IMR-90 (cell line): ENCODE data around the gene PPM1H. TPM values are rescaled to one million over a fixed set of nuclear protein-coding genes. Genes with fewer than 3 reads are reported as not detected.

Experiments
- ATAC-seq: fragments of 200-7000 bp; cut with Tn5 transposase; 2 replicates; pipeline ENCODE4 v1.9.1; 2020; ENCODE audit warnings: low read depth, mild to moderate bottlenecking, moderate library complexity
- BruUV-seq: library from RNA; stranded (reverse); fragments of 400-500 nt; replicated peaks from 2 replicates; lab custom pipeline; 2021; lab: Mats Ljungman, UMichigan
- CTCF ChIA-PET: fragments of 300-600 bp; formaldehyde crosslinking; extraction: SDS; loops from one replicate; lab custom pipeline; 2021; ENCODE audit warnings: antibody characterized with exemption; lab: Yijun Ruan, JAX
- POLR2A ChIA-PET: fragments of 300-600 bp; sonication (Branson Sonifier 250); formaldehyde crosslinking; loops from one replicate; lab custom pipeline; 2022; ENCODE audit warnings: antibody characterized with exemption; ENCODE audit not compliant: unreplicated experiment; lab: Charles Lee
- DNase-seq: peaks from one replicate; pipeline ENCODE4 v3.0.0; 2013
- H2AFZ ChIP-seq: replicated peaks from 2 replicates; pipeline ENCODE3; 2013; ENCODE audit warnings: low read length, mild to moderate bottlenecking; ENCODE audit not compliant: poor library complexity
- H2AK5ac ChIP-seq: 2 replicates; pipeline ENCODE4 v1.6.1; 2013; ENCODE audit warnings: low read depth, low read length, inconsistent platforms
- H2AK9ac ChIP-seq: replicated peaks from 2 replicates; pipeline ENCODE3; 2013; ENCODE audit warnings: mild to moderate bottlenecking, low read depth, low read length, moderate library complexity; ENCODE audit not compliant: poor library complexity
- H2BK120ac ChIP-seq: 2 replicates; pipeline ENCODE4 v1.6.1; 2013; ENCODE audit warnings: low read depth, low read length, inconsistent platforms
- H2BK15ac ChIP-seq: 3 replicates; pipeline ENCODE4 v1.6.1; 2013; ENCODE audit warnings: low read depth, low read length, inconsistent platforms
- H2BK20ac ChIP-seq: 2 replicates; pipeline ENCODE4 v1.6.1; 2013; ENCODE audit warnings: low read depth, mild to moderate bottlenecking, inconsistent platforms, low read length, moderate library complexity
- H2BK5ac ChIP-seq: 2 replicates; pipeline ENCODE4 v1.6.1; 2013; ENCODE audit warnings: mild to moderate bottlenecking, low read depth, low read length, inconsistent platforms; ENCODE audit not compliant: poor library complexity, severe bottlenecking
- H3K14ac ChIP-seq: replicated peaks from 2 replicates; pipeline ENCODE4 v1.6.1; 2013; ENCODE audit warnings: low read depth, low read length, inconsistent platforms
- H3K18ac ChIP-seq: 2 replicates; pipeline ENCODE4 v1.6.1; 2013; ENCODE audit warnings: low read depth, low read length, control low read depth
- H3K23ac ChIP-seq: 2 replicates; pipeline ENCODE4 v1.6.1; 2013; ENCODE audit warnings: low read depth, low read length, inconsistent platforms
- H3K27ac ChIP-seq: 2 replicates; pipeline ENCODE4 v1.5.1; 2013; ENCODE audit warnings: mild to moderate bottlenecking, control low read depth, low read length; ENCODE audit not compliant: insufficient read depth
- H3K27me3 ChIP-seq: 2 replicates; pipeline ENCODE4 v1.6.1; 2013; ENCODE audit warnings: low read length; ENCODE audit not compliant: control insufficient read depth, insufficient read depth
- H3K36me3 ChIP-seq: 2 replicates; pipeline ENCODE4 v1.6.1; 2013; ENCODE audit warnings: low read length, mixed read lengths; ENCODE audit not compliant: control insufficient read depth, insufficient read depth
- H3K4ac ChIP-seq: 2 replicates; pipeline ENCODE4 v1.6.1; 2013; ENCODE audit warnings: low read depth, low read length, inconsistent platforms
- H3K4me1 ChIP-seq: 2 replicates; pipeline ENCODE4 v1.6.1; 2013; ENCODE audit warnings: low read length, mixed read lengths; ENCODE audit not compliant: control insufficient read depth, insufficient read depth
- H3K4me2 ChIP-seq: 2 replicates; pipeline ENCODE4 v1.6.1; 2013; ENCODE audit warnings: low read depth, mild to moderate bottlenecking, control low read depth, low read length, moderate library complexity
- H3K4me3 ChIP-seq: 2 replicates; pipeline ENCODE4 v1.5.1; 2013; ENCODE audit warnings: low read depth, mild to moderate bottlenecking, control low read depth, low read length, moderate library complexity; ENCODE audit not compliant: insufficient read depth
- H3K56ac ChIP-seq: 2 replicates; pipeline ENCODE4 v1.6.1; 2013; ENCODE audit warnings: low read length, inconsistent platforms; ENCODE audit not compliant: insufficient read depth; ENCODE audit errors: extremely low read depth
- H3K79me1 ChIP-seq, 2 experiments: 2 replicates each; pipeline ENCODE4 v1.6.1; 2013; ENCODE audit warnings: low read length in 2 of 2, inconsistent platforms in 1 of 2, low read depth in 1 of 2
- H3K9ac ChIP-seq: 2 replicates; pipeline ENCODE4 v1.6.1; 2013; ENCODE audit warnings: low read depth, low read length, control low read depth
- H3K9me1 ChIP-seq: 2 replicates; pipeline ENCODE4 v1.6.1; 2013; ENCODE audit warnings: low read length, inconsistent platforms; ENCODE audit not compliant: insufficient read depth
- H3K9me3 ChIP-seq: 2 replicates; pipeline ENCODE4 v1.6.1; 2013; ENCODE audit warnings: low read length; ENCODE audit not compliant: control insufficient read depth, insufficient read depth
- H4K20me1 ChIP-seq: 2 replicates; pipeline ENCODE4 v1.6.1; 2013; ENCODE audit warnings: low read length, inconsistent platforms; ENCODE audit not compliant: insufficient read depth
- H4K5ac ChIP-seq: 2 replicates; pipeline ENCODE4 v1.6.1; 2013; ENCODE audit warnings: mild to moderate bottlenecking, low read depth, low read length, control low read depth
- H4K8ac ChIP-seq, 2 experiments: 2 replicates each; pipeline ENCODE4 v1.6.1; 2013; ENCODE audit warnings: low read depth in 2 of 2, low read length in 2 of 2, control low read depth in 1 of 2, inconsistent platforms in 1 of 2
- H4K91ac ChIP-seq: 2 replicates; pipeline ENCODE4 v1.6.1; 2013; ENCODE audit warnings: low read depth, low read length, inconsistent platforms; ENCODE audit not compliant: insufficient read depth
- BHLHE40 ChIP-seq: fragments of 150-350 bp; IDR thresholded peaks from 2 replicates; pipeline ENCODE4 v1.6.1; 2016; ENCODE audit warnings: mild to moderate bottlenecking, low read depth, low read length
- MAFK ChIP-seq: IDR thresholded peaks from 2 replicates; pipeline ENCODE4 v1.6.1; 2012; ENCODE audit warnings: low read depth, low read length, improper control_type of control experiment
- MAZ ChIP-seq: IDR thresholded peaks from 2 replicates; pipeline ENCODE4 v1.6.1; 2012; ENCODE audit warnings: low read depth, mild to moderate bottlenecking, low read length, improper control_type of control experiment, moderate library complexity, borderline replicate concordance
- MXI1 ChIP-seq: IDR thresholded peaks from 2 replicates; pipeline ENCODE4 v1.6.1; 2012; ENCODE audit warnings: low read depth, mild to moderate bottlenecking, low read length, moderate library complexity, borderline replicate concordance
- RAD21 ChIP-seq: IDR thresholded peaks from 2 replicates; pipeline ENCODE4 v1.6.1; 2012; ENCODE audit warnings: low read length, improper control_type of control experiment
- RCOR1 ChIP-seq: IDR thresholded peaks from 2 replicates; pipeline ENCODE4 v1.6.1; 2012; ENCODE audit warnings: mild to moderate bottlenecking, low read length, improper control_type of control experiment; ENCODE audit not compliant: insufficient replicate concordance
- RFX5 ChIP-seq: IDR thresholded peaks from 2 replicates; pipeline ENCODE4 v1.8.0; 2012; ENCODE audit warnings: low read depth, mild to moderate bottlenecking, low read length, moderate library complexity
- SMC3 ChIP-seq: fragments of 150-350 bp; IDR thresholded peaks from 2 replicates; pipeline ENCODE4 v1.6.1; 2016; ENCODE audit warnings: low read depth, mild to moderate bottlenecking, antibody characterized with exemption, low read length, moderate library complexity
- WGBS, 2 experiments: methylation state at CpG; one replicate each; pipeline versions ENCODE4 v1.1.5 to v1.1.7; 2013; ENCODE audit warnings: missing lambda C conversion rate in 2 of 2; ENCODE audit not compliant: insufficient read length in 1 of 2; ENCODE audit errors: extremely low coverage in 2 of 2; 5-methylcytosine and 5-hydroxymethylcytosine counted together
- dilution Hi-C: fragments of 300-500 bp; cut with HindIII; formaldehyde crosslinking; loops from one replicate; pipeline ENCODE4 v1.14.3; 2018; ENCODE audit warnings: low sequenced_read_pairs; ENCODE audit not compliant: unreplicated experiment
- in situ Hi-C: fragments of 300-500 bp; cut with MboI; formaldehyde crosslinking; loops from 3 replicates; pipeline ENCODE4 v1.14.3; 2019; ENCODE audit warnings: low sequenced_read_pairs, inconsistent platforms, mixed read lengths
- intact Hi-C: fragments of 100-400 bp; cut with micrococcal nuclease; formaldehyde crosslinking; loops from 2 replicates; pipeline ENCODE4 v1.10.0; 2022
- polyA plus RNA-seq, 3 experiments: library from polyadenylated mRNA; depleted of rRNA; stranded (reverse); fragments of >200 nt; gene quantifications; 2 replicates each; pipeline ENCODE4 v1.2.3, GENCODE V29; 2012; ENCODE audit warnings: low replicate concordance in 1 of 3
- total RNA-seq: library from RNA; depleted of rRNA; stranded (reverse); fragments of >200 nt; gene quantifications from 2 replicates; pipeline ENCODE4 v1.2.3, GENCODE V29; 2012

The PPM1H gene
- total and polyA plus RNA-seq, 2 of the 4 experiments (the other 2 are of a cell fraction): 0.14 to 0.18 TPM

GRCh38 chr12:62649412-62650138 lies 285.4 kb downstream of the PPM1H start:
- intact Hi-C loops: no loop called here
- Histone ChIP-seq H3K36me3 (no peaks in the 10 kb centered on the region), H4K91ac (no peak overlapping the region), H2AK5ac (no peak overlapping the region), H3K27me3 (peaks cover 3% of the 10 kb centered on the region; the same call in 1 of the 2 replicates), H3K9ac (no peak overlapping the region), H3K4ac (no peak overlapping the region), H3K27ac (no peak overlapping the region), H4K20me1 (no peaks in the 10 kb centered on the region), H2BK20ac (no peak overlapping the region), H3K4me3 (no peak overlapping the region), H2BK120ac (no peak overlapping the region), H2BK15ac (no peak overlapping the region), H4K5ac (no peak overlapping the region), H2AFZ (no peak overlapping the region), H3K79me1 (no peaks in the 10 kb centered on the region), H2AK9ac (no peak overlapping the region), H3K14ac (no peak overlapping the region), H3K4me1 (no peaks in the 10 kb centered on the region), H3K56ac (no peak overlapping the region), H3K23ac (no peak overlapping the region), H3K9me1 (no peaks in the 10 kb centered on the region), H2BK5ac (no peak overlapping the region), H4K8ac (no peak overlapping the region), H3K18ac (no peak overlapping the region), H3K9me3 (no peaks in the 10 kb centered on the region), H3K4me2 (no peak overlapping the region)
- ATAC-seq: no peak
- in situ Hi-C loops: no loop called here
- DNase-seq: no peak
- CTCF ChIA-PET: no interaction called here
- dilution Hi-C loops: no loop called here
- POLR2A ChIA-PET: no interaction called here
- TF ChIP-seq BHLHE40 (no peak), SMC3 (no peak), RAD21 (no peak), RCOR1 (no peak), RFX5 (no peak), MXI1 (no peak), MAZ (no peak), MAFK (no peak)
- no TSS peak for BruUV-seq
- WGBS, 2 experiments: no CpG with 5 or more reads among the region's 4 CpGs
